Hematopoietic multipotent progenitor cell treated with erythropoietin and hydrocortisone succinate and interleukin-3 and kit ligand, for 4 days (in vitro differentiated cells): ENCODE results near the gene ASCL2.
A peak's percentile ranks its signal among the peaks of the same experiment; 100 is the strongest.
"Not testable (repeated sequence)": the region's sequence is repeated elsewhere in the genome, so short reads cannot be mapped to it uniquely, and the experiment has no call there.

ENCODE experiments used
- DNase-seq: peaks from one replicate; pipeline ENCODE4 v3.0.0-alpha.2; 2015

Gene ASCL2

DNA sequence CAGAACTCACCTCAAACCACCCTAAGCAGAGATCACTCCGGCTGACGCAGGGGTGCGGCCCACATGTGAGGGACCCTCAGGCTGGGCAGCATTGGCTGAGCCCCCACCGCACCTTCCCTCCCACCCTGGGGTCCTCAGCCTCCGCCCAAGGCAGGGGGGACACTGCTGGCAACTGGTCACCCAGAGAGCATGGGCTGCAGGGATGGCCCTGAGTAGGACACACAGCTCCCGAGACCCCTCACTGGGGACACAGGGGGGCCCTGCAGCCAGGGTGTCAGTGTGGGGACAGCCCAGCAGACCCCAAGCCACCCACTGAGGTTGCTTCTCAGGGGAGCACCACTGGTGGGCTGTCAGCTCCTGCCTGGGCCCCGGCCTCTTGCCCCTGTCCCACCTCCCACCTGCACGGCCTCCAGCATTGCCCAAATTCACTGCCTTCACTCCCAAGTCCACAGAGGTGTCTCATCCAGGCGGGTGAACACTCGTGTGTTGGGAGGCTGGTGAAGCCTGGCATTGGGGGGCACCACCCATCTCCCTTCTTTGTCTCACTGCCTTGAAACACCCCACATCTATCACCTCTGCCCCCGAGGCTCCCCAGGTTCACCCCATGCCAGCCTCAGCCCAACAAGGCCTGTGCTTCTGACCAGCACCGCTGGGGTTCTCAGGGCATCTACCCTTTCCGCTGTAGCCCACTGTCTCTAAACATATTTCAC is 26.7 kb upstream of the ASCL2 start:
- DNase-seq = no peak

- peak; percentile 8 for DNase-seq
These were observed 25.9 kb upstream of the ASCL2 start for GRCh38 chr11:2295971-2296912.

DNA sequence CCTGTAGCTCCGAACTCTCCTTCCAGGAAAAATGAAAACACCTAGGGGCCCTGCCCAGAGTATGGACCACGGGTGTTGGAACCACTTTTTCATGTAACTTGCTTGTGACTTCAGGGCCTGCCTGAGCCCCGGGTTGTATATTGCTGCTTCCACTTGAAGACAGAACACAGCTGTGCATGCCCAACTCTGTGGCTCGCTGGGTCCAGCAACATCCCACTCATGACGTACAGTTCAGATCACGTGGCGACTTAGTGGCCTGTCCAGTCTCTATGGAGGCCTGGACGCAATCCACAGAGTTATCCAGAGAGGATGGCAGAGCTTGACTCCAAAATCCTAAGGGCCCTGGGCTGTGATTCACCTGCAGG is 24.5 kb upstream of the ASCL2 start:
- DNase-seq = no peak

- DNase-seq = peak; percentile 69
These were observed 23.9 kb upstream of the ASCL2 start for GRCh38 chr11:2293984-2294925.

- DNase-seq = no peak
These were observed 23.2 kb upstream of the ASCL2 start for GRCh38 chr11:2293531-2293971.

DNA sequence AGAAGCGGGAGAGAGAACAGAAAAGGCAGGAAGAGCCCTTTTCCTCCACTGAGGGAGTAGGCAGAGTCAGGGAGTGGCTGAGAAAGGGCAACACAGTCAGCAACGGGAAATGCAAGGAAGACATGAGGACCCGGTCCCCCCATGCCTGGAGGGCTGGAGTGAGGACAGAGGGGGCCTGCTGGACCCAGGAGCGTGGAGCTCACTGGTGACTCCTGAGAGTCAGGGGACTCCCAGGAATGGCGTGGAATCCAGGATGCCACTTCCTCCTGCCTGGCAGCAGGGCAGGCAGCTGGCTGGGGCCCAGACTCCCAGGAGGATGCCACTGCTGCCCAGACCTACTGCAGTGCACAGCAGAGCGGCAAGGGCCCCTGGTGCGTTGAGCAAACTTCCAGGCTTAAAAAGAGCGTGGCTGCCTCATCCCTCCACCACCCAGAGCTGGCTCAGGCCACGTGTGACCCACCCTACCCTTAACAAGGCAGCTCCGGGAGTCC is 20.0 kb upstream of the ASCL2 start:
- DNase-seq = no peak

DNA sequence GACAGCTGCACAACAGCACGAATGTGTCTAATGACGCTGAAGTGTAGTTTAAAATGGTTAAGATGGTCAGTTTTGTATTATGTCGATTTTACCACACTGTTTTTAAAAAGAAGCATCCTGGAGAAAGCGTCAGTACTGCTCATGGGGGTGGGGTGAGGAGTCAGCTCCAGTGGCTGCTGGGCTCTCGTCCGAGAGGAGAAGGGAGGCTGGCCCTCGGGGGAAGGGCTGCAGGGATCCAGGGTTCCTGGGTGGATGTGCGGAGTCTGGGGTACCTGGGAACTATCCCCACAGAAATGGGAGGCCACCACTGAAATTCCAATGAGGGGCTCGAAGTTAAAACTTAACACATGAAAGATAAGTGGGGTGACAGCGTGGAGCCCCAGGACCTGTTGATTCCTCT is 19.5 kb upstream of the ASCL2 start:
- no peak for DNase-seq

GRCh38 chr11:2289350-2289749 is 19.0 kb upstream of the ASCL2 start:
- DNase-seq = no peak

DNA sequence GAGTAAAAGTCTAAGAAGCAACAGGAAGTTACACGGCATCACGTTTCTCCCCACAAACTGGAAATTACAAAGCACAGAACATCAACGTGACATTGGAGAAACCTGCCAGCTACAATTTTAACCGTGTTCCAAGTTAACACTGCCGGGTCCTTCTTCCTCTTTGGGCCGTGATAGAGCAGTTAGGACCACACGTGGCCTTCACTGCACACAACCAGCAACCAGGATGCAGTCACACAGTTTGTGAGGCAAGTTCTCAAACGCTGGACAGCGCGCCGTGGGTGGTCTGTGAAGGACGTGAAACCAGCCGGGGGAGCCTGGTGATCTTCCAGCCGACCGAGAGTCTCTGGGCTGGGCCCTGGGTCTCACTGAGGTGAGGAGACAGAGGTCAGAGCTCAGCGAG is 16.7 kb upstream of the ASCL2 start:
- DNase-seq = peak; percentile 51

DNA sequence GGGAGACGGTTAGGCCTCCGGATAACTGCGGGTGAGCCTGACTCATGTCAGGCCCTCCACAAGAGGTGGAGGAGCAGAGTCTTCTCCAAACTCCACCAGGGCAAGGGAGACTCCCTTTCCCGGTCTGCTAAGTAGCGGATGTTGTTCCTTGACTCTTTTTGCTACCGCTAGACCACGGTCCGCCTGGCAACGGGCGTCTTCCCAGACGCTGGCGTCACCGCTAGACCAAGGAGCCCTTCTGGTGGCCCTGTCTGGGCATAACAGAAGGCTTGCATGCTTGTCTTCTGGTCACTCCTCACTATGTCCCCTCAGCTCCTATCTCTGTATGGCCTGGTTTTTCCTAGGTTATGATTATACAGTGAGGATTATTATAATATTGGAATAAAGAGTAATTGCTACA is 16.0 kb upstream of the ASCL2 start:
- not testable (repeated sequence) for DNase-seq

- no peak for DNase-seq
These were observed 9.8 kb upstream of the ASCL2 start for GRCh38 chr11:2280208-2280607.

- no peak for DNase-seq
These were observed 7.6 kb upstream of the ASCL2 start for GRCh38 chr11:2277933-2278523.

DNA sequence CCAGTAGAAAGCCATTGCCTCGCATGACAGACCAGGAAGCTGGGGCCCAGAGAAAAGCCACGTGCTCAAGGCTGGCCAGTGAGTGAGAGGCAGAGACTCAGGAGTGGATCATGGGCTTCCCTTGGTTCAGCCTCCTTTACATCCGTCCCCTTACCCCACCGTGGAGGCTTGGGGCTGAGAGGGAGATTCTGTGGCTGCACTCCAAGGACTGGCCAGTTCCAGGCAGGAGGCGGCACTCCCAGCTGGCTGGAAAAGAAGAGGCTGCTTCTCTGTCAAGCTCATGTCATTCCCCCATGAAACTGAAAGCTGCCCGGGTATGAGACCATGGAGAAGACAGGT is 6.6 kb upstream of the ASCL2 start:
- no peak for DNase-seq

GRCh38 chr11:2276280-2277007 is 6.1 kb upstream of the ASCL2 start:
- no peak for DNase-seq

GRCh38 chr11:2275334-2276279 is 5.2 kb upstream of the ASCL2 start:
- no peak for DNase-seq

DNA sequence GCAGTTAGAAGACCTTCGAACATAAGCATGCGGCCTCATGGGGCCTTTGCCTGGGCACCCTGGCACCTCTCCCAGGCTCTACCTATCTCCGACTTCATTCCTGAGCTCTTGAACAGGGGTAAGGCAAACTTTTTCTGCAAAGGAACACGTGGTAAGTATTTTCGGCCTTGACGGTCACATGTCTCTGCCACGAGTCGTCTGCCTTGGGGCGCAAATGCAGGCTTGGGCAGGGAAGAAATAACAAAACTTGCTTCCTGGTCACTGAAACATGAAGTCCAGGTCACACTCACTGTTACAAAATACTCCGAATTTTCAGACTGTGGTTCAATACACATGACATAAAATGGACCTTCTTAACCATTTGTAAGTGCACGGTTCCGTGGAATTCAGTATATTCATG is 3.4 kb upstream of the ASCL2 start:
- DNase-seq = no peak

DNA sequence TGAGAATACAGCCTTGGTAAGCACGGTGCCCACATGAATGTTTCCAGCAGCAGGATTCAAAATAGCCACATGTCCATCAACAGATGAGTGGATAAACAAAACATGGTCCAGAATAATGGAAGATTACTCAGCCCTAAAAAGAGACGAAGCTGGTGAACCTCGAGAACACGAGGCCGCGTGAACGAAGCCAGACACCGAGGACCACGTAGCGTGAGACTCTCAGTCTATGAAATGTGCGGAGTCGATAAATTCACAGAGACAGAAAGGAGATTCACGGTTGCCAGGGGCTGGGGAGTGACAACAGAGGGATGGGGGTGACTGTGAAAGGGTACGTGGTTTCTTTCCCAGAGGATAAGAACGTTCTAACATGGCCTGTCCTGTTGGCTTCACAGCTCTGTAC is 2.9 kb upstream of the ASCL2 start:
- DNase-seq = no peak

GRCh38 chr11:2272946-2273280 is 2.5 kb upstream of the ASCL2 start:
- no peak for DNase-seq

- DNase-seq = no peak
These were observed 2.0 kb upstream of the ASCL2 start for GRCh38 chr11:2272228-2272945.
